ENCODE results near the gene SPTB.

Gene SPTB

GRCh38 chr14:64784006-64784405 lies 95.7 kb downstream of the SPTB start:
- no peak overlapping the region for H3K4me3 ChIP-seq (ENCODE audit: low read depth in 1 of 2, low read length in 2 of 2)
- peaks cover 0 to 3% of the 10 kb centered on the region in 2 donors for H3K4me1 ChIP-seq (ENCODE audit: control insufficient read depth in 1 of 2, insufficient read depth in 2 of 2, low read length in 2 of 2)
- no peaks in the 10 kb centered on the region for H3K9me3 ChIP-seq (ENCODE audit: control insufficient read depth in 1 of 2, low read length in 2 of 2)
- H3K27me3 ChIP-seq (ENCODE audit: low read depth, low read length), result no peaks in the 10 kb centered on the region
- H3K36me3 ChIP-seq (ENCODE audit: control insufficient read depth in 1 of 2, insufficient read depth in 2 of 2, low read length in 2 of 2), result no peaks in the 10 kb centered on the region
- no peak overlapping the region for H3K27ac ChIP-seq (ENCODE audit: low read length)

- peaks cover 0 to 11% of the 10 kb centered on the region in 2 donors for H3K4me1 ChIP-seq (ENCODE audit: control insufficient read depth in 1 of 2, insufficient read depth in 2 of 2, low read length in 2 of 2)
- H3K36me3 ChIP-seq (ENCODE audit: control insufficient read depth in 1 of 2, insufficient read depth in 2 of 2, low read length in 2 of 2), result no peaks in the 10 kb centered on the region
- H3K27me3 ChIP-seq (ENCODE audit: low read depth, low read length), result no peaks in the 10 kb centered on the region
- no peak overlapping the region for H3K27ac ChIP-seq (ENCODE audit: low read length)
- H3K4me3 ChIP-seq (ENCODE audit: low read depth in 1 of 2, low read length in 2 of 2), result no peak overlapping the region
- H3K9me3 ChIP-seq (ENCODE audit: control insufficient read depth in 1 of 2, low read length in 2 of 2), result no peaks in the 10 kb centered on the region
These were observed 97.5 kb downstream of the SPTB start for GRCh38 chr14:64782196-64782595.

GRCh38 chr14:64779472-64779871 lies 100.2 kb downstream of the SPTB start:
- Histone ChIP-seq H3K36me3 (ENCODE audit: control insufficient read depth in 1 of 2, insufficient read depth in 2 of 2, low read length in 2 of 2) (no peaks in the 10 kb centered on the region), H3K27ac (ENCODE audit: low read length) (no peak overlapping the region), H3K9me3 (ENCODE audit: control insufficient read depth in 1 of 2, low read length in 2 of 2) (no peaks in the 10 kb centered on the region), H3K4me3 (ENCODE audit: low read depth in 1 of 2, low read length in 2 of 2) (no peak overlapping the region), H3K27me3 (ENCODE audit: low read depth, low read length) (no peaks in the 10 kb centered on the region), H3K4me1 (ENCODE audit: control insufficient read depth in 1 of 2, insufficient read depth in 2 of 2, low read length in 2 of 2) (peaks cover 0 to 11% of the 10 kb centered on the region in 2 donors)

- H3K9me3 ChIP-seq (ENCODE audit: control insufficient read depth in 1 of 2, low read length in 2 of 2), result no peaks in the 10 kb centered on the region
- no peak overlapping the region for H3K4me3 ChIP-seq (ENCODE audit: low read depth in 1 of 2, low read length in 2 of 2)
- H3K27ac ChIP-seq (ENCODE audit: low read length), result no peak overlapping the region
- no peaks in the 10 kb centered on the region for H3K36me3 ChIP-seq (ENCODE audit: control insufficient read depth in 1 of 2, insufficient read depth in 2 of 2, low read length in 2 of 2)
- no peaks in the 10 kb centered on the region for H3K27me3 ChIP-seq (ENCODE audit: low read depth, low read length)
- peaks cover 0 to 11% of the 10 kb centered on the region in 2 donors for H3K4me1 ChIP-seq (ENCODE audit: control insufficient read depth in 1 of 2, insufficient read depth in 2 of 2, low read length in 2 of 2)
These were observed 101.5 kb downstream of the SPTB start for GRCh38 chr14:64778104-64778754.

GRCh38 chr14:64777461-64777860 lies 102.2 kb downstream of the SPTB start:
- Histone ChIP-seq H3K27ac (ENCODE audit: low read length) (no peak overlapping the region), H3K4me1 (ENCODE audit: control insufficient read depth in 1 of 2, insufficient read depth in 2 of 2, low read length in 2 of 2) (peaks cover 0 to 11% of the 10 kb centered on the region in 2 donors), H3K36me3 (ENCODE audit: control insufficient read depth in 1 of 2, insufficient read depth in 2 of 2, low read length in 2 of 2) (no peaks in the 10 kb centered on the region)

GRCh38 chr14:64775081-64775777 lies 104.5 kb downstream of the SPTB start:
- H3K27ac ChIP-seq (ENCODE audit: low read length), result no peak overlapping the region
- no peaks in the 10 kb centered on the region for H3K27me3 ChIP-seq (ENCODE audit: low read depth, low read length)
- H3K4me1 ChIP-seq (ENCODE audit: control insufficient read depth in 1 of 2, insufficient read depth in 2 of 2, low read length in 2 of 2), result peaks cover 0 to 11% of the 10 kb centered on the region in 2 donors
- H3K9me3 ChIP-seq (ENCODE audit: control insufficient read depth in 1 of 2, low read length in 2 of 2), result no peaks in the 10 kb centered on the region
- H3K36me3 ChIP-seq (ENCODE audit: control insufficient read depth in 1 of 2, insufficient read depth in 2 of 2, low read length in 2 of 2), result no peaks in the 10 kb centered on the region
- no peak overlapping the region for H3K4me3 ChIP-seq (ENCODE audit: low read depth in 1 of 2, low read length in 2 of 2)

More at GRCh38 chr14:64777461-64777860, 102.2 kb downstream of the SPTB start:
- Histone ChIP-seq H3K27me3 (ENCODE audit: low read depth, low read length) (no peaks in the 10 kb centered on the region), H3K4me3 (ENCODE audit: low read depth in 1 of 2, low read length in 2 of 2) (no peak overlapping the region), H3K9me3 (ENCODE audit: control insufficient read depth in 1 of 2, low read length in 2 of 2) (no peaks in the 10 kb centered on the region)

- H3K9me3 ChIP-seq (ENCODE audit: control insufficient read depth in 1 of 2, low read length in 2 of 2), result no peaks in the 10 kb centered on the region
- no peaks in the 10 kb centered on the region for H3K27me3 ChIP-seq (ENCODE audit: low read depth, low read length)
- H3K4me3 ChIP-seq (ENCODE audit: low read depth in 1 of 2, low read length in 2 of 2), result no peak overlapping the region
- H3K4me1 ChIP-seq (ENCODE audit: control insufficient read depth in 1 of 2, insufficient read depth in 2 of 2, low read length in 2 of 2), result peaks cover 0 to 11% of the 10 kb centered on the region in 2 donors
- no peaks in the 10 kb centered on the region for H3K36me3 ChIP-seq (ENCODE audit: control insufficient read depth in 1 of 2, insufficient read depth in 2 of 2, low read length in 2 of 2)
- H3K27ac ChIP-seq (ENCODE audit: low read length), result no peak overlapping the region
These were observed 105.4 kb downstream of the SPTB start for GRCh38 chr14:64774272-64774671.

- Histone ChIP-seq H3K36me3 (ENCODE audit: control insufficient read depth in 1 of 2, insufficient read depth in 2 of 2, low read length in 2 of 2) (no peaks in the 10 kb centered on the region), H3K4me3 (ENCODE audit: low read depth in 1 of 2, low read length in 2 of 2) (no peak overlapping the region), H3K27me3 (ENCODE audit: low read depth, low read length) (no peaks in the 10 kb centered on the region), H3K27ac (ENCODE audit: low read length) (no peak overlapping the region), H3K9me3 (ENCODE audit: control insufficient read depth in 1 of 2, low read length in 2 of 2) (no peaks in the 10 kb centered on the region), H3K4me1 (ENCODE audit: control insufficient read depth in 1 of 2, insufficient read depth in 2 of 2, low read length in 2 of 2) (peaks cover 0 to 11% of the 10 kb centered on the region in 2 donors)
These were observed 106.1 kb downstream of the SPTB start for GRCh38 chr14:64773577-64773976.

GRCh38 chr14:64773046-64773445 lies 106.7 kb downstream of the SPTB start:
- Histone ChIP-seq H3K9me3 (ENCODE audit: control insufficient read depth in 1 of 2, low read length in 2 of 2) (no peaks in the 10 kb centered on the region), H3K4me3 (ENCODE audit: low read depth in 1 of 2, low read length in 2 of 2) (no peak overlapping the region), H3K4me1 (ENCODE audit: control insufficient read depth in 1 of 2, insufficient read depth in 2 of 2, low read length in 2 of 2) (peaks cover 0 to 7% of the 10 kb centered on the region in 2 donors), H3K27me3 (ENCODE audit: low read depth, low read length) (no peaks in the 10 kb centered on the region), H3K27ac (ENCODE audit: low read length) (no peak overlapping the region), H3K36me3 (ENCODE audit: control insufficient read depth in 1 of 2, insufficient read depth in 2 of 2, low read length in 2 of 2) (no peaks in the 10 kb centered on the region)

GRCh38 chr14:64772397-64772950 lies 107.2 kb downstream of the SPTB start:
- H3K27me3 ChIP-seq (ENCODE audit: low read depth, low read length), result no peaks in the 10 kb centered on the region
- H3K4me3 ChIP-seq (ENCODE audit: low read depth in 1 of 2, low read length in 2 of 2), result no peak overlapping the region
- no peaks in the 10 kb centered on the region for H3K9me3 ChIP-seq (ENCODE audit: control insufficient read depth in 1 of 2, low read length in 2 of 2)
- peaks cover 0 to 1% of the 10 kb centered on the region in 2 donors for H3K4me1 ChIP-seq (ENCODE audit: control insufficient read depth in 1 of 2, insufficient read depth in 2 of 2, low read length in 2 of 2)
- no peak overlapping the region for H3K27ac ChIP-seq (ENCODE audit: low read length)
- H3K36me3 ChIP-seq (ENCODE audit: control insufficient read depth in 1 of 2, insufficient read depth in 2 of 2, low read length in 2 of 2), result no peaks in the 10 kb centered on the region

- Histone ChIP-seq H3K27ac (ENCODE audit: low read length) (no peak overlapping the region), H3K36me3 (ENCODE audit: control insufficient read depth in 1 of 2, insufficient read depth in 2 of 2, low read length in 2 of 2) (no peaks in the 10 kb centered on the region), H3K4me1 (ENCODE audit: control insufficient read depth in 1 of 2, insufficient read depth in 2 of 2, low read length in 2 of 2) (no peaks in the 10 kb centered on the region), H3K27me3 (ENCODE audit: low read depth, low read length) (no peaks in the 10 kb centered on the region), H3K9me3 (ENCODE audit: control insufficient read depth in 1 of 2, low read length in 2 of 2) (no peaks in the 10 kb centered on the region), H3K4me3 (ENCODE audit: low read depth in 1 of 2, low read length in 2 of 2) (no peak overlapping the region)
These were observed 108.5 kb downstream of the SPTB start for GRCh38 chr14:64771161-64771560.

Data from muscle layer of duodenum (tissue), 2 donors.